ENCODE results near the gene ICA1L. TPM values are rescaled to one million over a fixed set of nuclear protein-coding genes. Genes with fewer than 3 reads are reported as not detected.

Gene ICA1L
- polyA plus RNA-seq, 1 experiment = 3.3 TPM

DNA sequence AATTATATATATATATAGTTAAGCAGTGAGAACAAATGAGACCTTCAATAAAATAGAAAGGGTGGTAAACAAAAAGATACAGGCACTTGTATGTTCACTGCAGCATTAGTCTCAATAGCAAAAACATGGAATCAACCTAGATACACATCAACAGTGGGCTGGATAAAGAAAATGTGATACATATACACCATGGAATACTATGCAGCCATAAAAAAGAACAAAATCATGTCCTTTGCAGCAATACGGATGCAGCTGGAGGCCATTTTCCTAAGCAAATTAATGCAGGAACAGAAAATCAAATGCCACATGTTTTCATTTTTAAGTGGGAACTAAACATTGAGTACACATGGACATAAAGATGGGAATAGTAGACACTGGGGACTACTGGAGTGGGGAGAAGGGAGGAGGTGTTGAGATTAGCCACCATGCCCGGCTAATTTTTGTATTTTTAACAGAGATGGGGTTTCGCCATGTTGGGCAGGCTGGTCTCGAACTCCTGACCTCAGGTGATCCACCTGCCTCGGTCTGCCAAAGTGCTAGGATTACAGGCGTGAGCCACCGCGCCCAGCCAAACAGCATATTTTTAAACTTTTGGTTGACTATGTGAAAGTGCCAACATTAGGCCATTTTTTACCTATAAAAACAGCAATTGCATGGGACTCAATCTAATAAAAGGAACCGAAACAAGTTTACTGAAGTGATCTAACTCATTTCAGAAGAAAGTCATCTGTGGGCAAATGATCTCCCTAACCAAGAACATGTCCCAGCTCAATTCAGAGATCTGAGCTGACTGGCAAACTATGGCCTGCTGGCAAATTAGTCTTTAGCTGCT lies 23.7 kb downstream of the ICA1L start:
- POLR2A ChIA-PET = no interaction called here
- CTCF ChIA-PET = no interaction called here
- TF ChIP-seq, protein P1, sequence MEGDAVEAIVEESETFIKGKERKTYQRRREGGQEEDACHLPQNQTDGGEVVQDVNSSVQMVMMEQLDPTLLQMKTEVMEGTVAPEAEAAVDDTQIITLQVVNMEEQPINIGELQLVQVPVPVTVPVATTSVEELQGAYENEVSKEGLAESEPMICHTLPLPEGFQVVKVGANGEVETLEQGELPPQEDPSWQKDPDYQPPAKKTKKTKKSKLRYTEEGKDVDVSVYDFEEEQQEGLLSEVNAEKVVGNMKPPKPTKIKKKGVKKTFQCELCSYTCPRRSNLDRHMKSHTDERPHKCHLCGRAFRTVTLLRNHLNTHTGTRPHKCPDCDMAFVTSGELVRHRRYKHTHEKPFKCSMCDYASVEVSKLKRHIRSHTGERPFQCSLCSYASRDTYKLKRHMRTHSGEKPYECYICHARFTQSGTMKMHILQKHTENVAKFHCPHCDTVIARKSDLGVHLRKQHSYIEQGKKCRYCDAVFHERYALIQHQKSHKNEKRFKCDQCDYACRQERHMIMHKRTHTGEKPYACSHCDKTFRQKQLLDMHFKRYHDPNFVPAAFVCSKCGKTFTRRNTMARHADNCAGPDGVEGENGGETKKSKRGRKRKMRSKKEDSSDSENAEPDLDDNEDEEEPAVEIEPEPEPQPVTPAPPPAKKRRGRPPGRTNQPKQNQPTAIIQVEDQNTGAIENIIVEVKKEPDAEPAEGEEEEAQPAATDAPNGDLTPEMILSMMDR (IDR thresholded peaks at IDR 0.05; ENCODE audit: low read depth, low read length) = no peak
- no peak for DNase-seq (ENCODE audit: low read depth, low spot score)
- Histone ChIP-seq H3K9me3 (ENCODE audit: control insufficient read depth, insufficient read depth, low read length) (peaks cover 7% of the 10 kb centered on the region; the same call in 1 of the 2 replicates), H3K27ac (ENCODE audit: low read depth, low read length) (no peak overlapping the region), H3K27me3 (ENCODE audit: control insufficient read depth, insufficient read depth, low read length) (no peaks in the 10 kb centered on the region), H3K4me3 (ENCODE audit: low read depth, low read length) (no peak overlapping the region)

DNA sequence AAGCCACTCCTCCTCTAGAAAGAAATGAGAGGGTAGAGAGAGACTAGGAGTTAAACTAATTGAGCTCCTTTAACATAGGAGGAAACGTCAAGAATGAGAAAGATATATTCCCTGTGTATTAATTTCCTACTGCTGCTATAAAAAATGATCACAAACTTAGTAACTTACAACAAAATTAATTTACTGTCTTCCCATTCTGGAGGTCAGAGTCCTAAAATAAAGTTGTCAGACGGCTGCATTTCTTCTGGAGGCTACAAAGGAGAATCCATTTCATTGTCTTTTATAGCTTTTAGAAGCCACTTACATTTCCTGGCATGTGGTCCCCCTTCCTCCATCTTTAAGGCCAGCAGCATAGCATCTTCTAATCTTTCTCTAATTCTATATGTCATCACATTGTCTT lies 26.9 kb downstream of the ICA1L start:
- CTCF ChIA-PET = interaction anchor here (0.7 kb wide), 1 partner anchor 270 kb away, joined by 4 read pairs; no protein-coding TSS in a partner anchor
- H3K9me3 ChIP-seq (ENCODE audit: control insufficient read depth, insufficient read depth, low read length) = peaks cover 14% of the 10 kb centered on the region
- TF ChIP-seq, protein P1 (IDR thresholded peaks at IDR 0.05; ENCODE audit: low read depth, low read length) = no peak
- no peaks in the 10 kb centered on the region for H3K27me3 ChIP-seq (ENCODE audit: control insufficient read depth, insufficient read depth, low read length)
- no peak overlapping the region for H3K27ac ChIP-seq (ENCODE audit: low read depth, low read length)
- H3K4me3 ChIP-seq (ENCODE audit: low read depth, low read length) = no peak overlapping the region
- POLR2A ChIA-PET = no interaction called here
- no peak for DNase-seq (ENCODE audit: low read depth, low spot score)

- ChIA-PET CTCF (interaction anchor here (0.8 kb wide), 1 partner anchor 12 kb away, joined by 3 read pairs; no protein-coding TSS in a partner anchor), POLR2A (no interaction called here)
Measured at GRCh38 chr2:202842690-202843089, 28.9 kb downstream of the ICA1L start.

GRCh38 chr2:202841090-202841867 lies 30.3 kb downstream of the ICA1L start:
- DNase-seq (ENCODE audit: low read depth, low spot score) = no peak
- CTCF ChIA-PET = no interaction called here
- POLR2A ChIA-PET = no interaction called here

More at GRCh38 chr2:202842690-202843089, 28.9 kb downstream of the ICA1L start:
- no peak overlapping the region for H3K4me3 ChIP-seq (ENCODE audit: low read depth, low read length)
- TF ChIP-seq, protein P1 (IDR thresholded peaks at IDR 0.05; ENCODE audit: low read depth, low read length) = no peak
- peaks cover 14% of the 10 kb centered on the region for H3K9me3 ChIP-seq (ENCODE audit: control insufficient read depth, insufficient read depth, low read length)
- no peak for DNase-seq (ENCODE audit: low read depth, low spot score)
- H3K27me3 ChIP-seq (ENCODE audit: control insufficient read depth, insufficient read depth, low read length) = no peaks in the 10 kb centered on the region
- H3K27ac ChIP-seq (ENCODE audit: low read depth, low read length) = no peak overlapping the region

More at GRCh38 chr2:202841090-202841867, 30.3 kb downstream of the ICA1L start:
- no peak overlapping the region for H3K4me3 ChIP-seq (ENCODE audit: low read depth, low read length)
- TF ChIP-seq, protein P1 (IDR thresholded peaks at IDR 0.05; ENCODE audit: low read depth, low read length) = no peak
- peaks cover 14% of the 10 kb centered on the region for H3K9me3 ChIP-seq (ENCODE audit: control insufficient read depth, insufficient read depth, low read length)
- no peaks in the 10 kb centered on the region for H3K27me3 ChIP-seq (ENCODE audit: control insufficient read depth, insufficient read depth, low read length)
- no peak overlapping the region for H3K27ac ChIP-seq (ENCODE audit: low read depth, low read length)
